ENCODE data around the gene ZNF648.

DNA sequence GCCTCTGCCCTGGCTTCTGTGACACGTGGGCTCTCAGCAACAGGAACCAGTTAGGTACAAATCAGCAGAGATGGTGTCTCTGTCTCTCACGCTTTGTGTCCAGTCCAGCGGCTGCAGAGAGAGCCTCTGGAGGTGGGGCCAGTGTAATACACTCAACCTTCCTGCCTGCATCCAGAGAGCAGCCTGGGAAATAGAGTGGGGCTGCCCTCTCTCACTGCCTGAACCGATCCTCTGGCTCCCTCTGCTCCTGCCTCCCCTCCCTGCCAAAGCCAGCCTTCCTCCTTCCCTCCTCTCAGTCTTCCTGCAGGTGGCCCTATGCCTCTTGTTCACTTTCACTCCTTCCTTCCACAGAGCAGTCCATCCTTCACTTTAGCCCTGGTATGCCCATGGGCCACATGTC is at the start of gene ZNF648:
- TF ChIP-seq CTCF (IDR thresholded peaks at IDR 0.05; ENCODE audit: low read depth, low read length) (no peak), POLR2A (IDR thresholded peaks at IDR 0.05; ENCODE audit: extremely low read depth, insufficient read length) (no peak), MYC (IDR thresholded peaks at IDR 0.05; ENCODE audit: low read depth, low read length) (no peak)

Measured in NB4 (cell line).